Upper lobe of right lung (tissue), 1 donor: ENCODE results near the gene TTC21A. TPM values are rescaled to one million over a fixed set of nuclear protein-coding genes. Genes with fewer than 3 reads are reported as not detected.

Experiments
- ATAC-seq: fragments of 200-7000 bp; cut with Tn5 transposase; one replicate; pipeline ENCODE4 v1.9.1; 2020; ENCODE audit warnings: mild to moderate bottlenecking, moderate library complexity
- DNase-seq: peaks from one replicate; pipeline ENCODE4 v3.0.0-alpha.2; 2020
- H3K27ac ChIP-seq: fragments of 200-600 bp; one replicate; pipeline ENCODE4 v1.8.0; 2022
- H3K27me3 ChIP-seq: fragments of 200-600 bp; one replicate; pipeline ENCODE4 v1.8.0; 2022; ENCODE audit warnings: mild to moderate bottlenecking
- H3K36me3 ChIP-seq: fragments of 200-600 bp; one replicate; pipeline ENCODE4 v1.8.0; 2022
- H3K4me1 ChIP-seq: fragments of 200-600 bp; one replicate; pipeline ENCODE4 v1.8.0; 2022
- H3K4me3 ChIP-seq: fragments of 200-600 bp; one replicate; pipeline ENCODE4 v1.8.0; 2022; ENCODE audit warnings: mild to moderate bottlenecking
- H3K9me3 ChIP-seq: fragments of 200-600 bp; one replicate; pipeline ENCODE4 v1.8.0; 2022
- CTCF ChIP-seq: fragments of 200-600 bp; IDR thresholded peaks from one replicate; pipeline ENCODE4 v1.8.0; 2022; ENCODE audit warnings: antibody characterized with exemption
- intact Hi-C: fragments of 100-400 bp; cut with DNase I; formaldehyde crosslinking; loops from one replicate; pipeline ENCODE4 v1.11.0; 2022
- total RNA-seq: library from RNA; stranded (reverse); fragmentation: NEBNext Ultra II Directional; extraction: Animal tissue kit (Norgen Biotek cat#: 25700); gene quantifications from one replicate; pipeline ENCODE4 v1.2.1, GENCODE V29; 2021
- donor health status: DM: no; HTN: yes; CAD: no; lungs with severe emphysema.

Gene TTC21A
- total RNA-seq, 1 donor from 2014 or later: 11.6 TPM

- H3K36me3 ChIP-seq: peaks cover 46% of the 10 kb centered on the region
- DNase-seq: no peak
- intact Hi-C loops: no loop called here
- no peak for TF ChIP-seq CTCF
- no peaks in the 10 kb centered on the region for H3K4me1 ChIP-seq
- no peak overlapping the region for H3K27ac ChIP-seq
- no peak overlapping the region for H3K4me3 ChIP-seq
- no peaks in the 10 kb centered on the region for H3K27me3 ChIP-seq
- H3K9me3 ChIP-seq: no peaks in the 10 kb centered on the region
- peak; percentile 82 for ATAC-seq
Observed at GRCh38 chr3:39065197-39065596, 42.3 kb upstream of the TTC21A start.

GRCh38 chr3:39067286-39067685 lies 40.2 kb upstream of the TTC21A start:
- intact Hi-C loops: no loop called here
- ATAC-seq (no peak), DNase-seq (no peak)
- H3K4me3 ChIP-seq: no peak overlapping the region
- no peak for TF ChIP-seq CTCF
- no peak overlapping the region for H3K27ac ChIP-seq
- H3K36me3 ChIP-seq: peaks cover 62% of the 10 kb centered on the region
- H3K4me1 ChIP-seq: no peaks in the 10 kb centered on the region
- H3K9me3 ChIP-seq: no peaks in the 10 kb centered on the region
- no peaks in the 10 kb centered on the region for H3K27me3 ChIP-seq

- ATAC-seq: no peak
- intact Hi-C loops: no loop called here
- H3K36me3 ChIP-seq: peaks cover 72% of the 10 kb centered on the region
- TF ChIP-seq CTCF: no peak
- H3K9me3 ChIP-seq: no peaks in the 10 kb centered on the region
- no peaks in the 10 kb centered on the region for H3K4me1 ChIP-seq
- DNase-seq: no peak
- no peak overlapping the region for H3K27ac ChIP-seq
- no peaks in the 10 kb centered on the region for H3K27me3 ChIP-seq
- H3K4me3 ChIP-seq: no peak overlapping the region
Observed at GRCh38 chr3:39068556-39068955, 38.9 kb upstream of the TTC21A start.

- intact Hi-C loops: no loop called here
Observed at GRCh38 chr3:39075910-39076309, 31.6 kb upstream of the TTC21A start.

GRCh38 chr3:39079530-39079929 lies 27.9 kb upstream of the TTC21A start:
- H3K4me1 ChIP-seq: no peaks in the 10 kb centered on the region
- TF ChIP-seq CTCF: no peak
- no peak for ATAC-seq
- H3K4me3 ChIP-seq: no peak overlapping the region
- no peaks in the 10 kb centered on the region for H3K27me3 ChIP-seq
- intact Hi-C loops: no loop called here
- DNase-seq: no peak
- H3K27ac ChIP-seq: no peak overlapping the region
- H3K9me3 ChIP-seq: no peaks in the 10 kb centered on the region
- peaks cover 66% of the 10 kb centered on the region for H3K36me3 ChIP-seq

More at GRCh38 chr3:39075910-39076309, 31.6 kb upstream of the TTC21A start:
- Histone ChIP-seq H3K27me3 (no peaks in the 10 kb centered on the region), H3K36me3 (peaks cover 75% of the 10 kb centered on the region), H3K9me3 (no peaks in the 10 kb centered on the region), H3K4me1 (no peaks in the 10 kb centered on the region), H3K4me3 (no peak overlapping the region), H3K27ac (no peak overlapping the region)
- ATAC-seq (no peak), DNase-seq (no peak)
- no peak for TF ChIP-seq CTCF

GRCh38 chr3:39080026-39080425 lies 27.5 kb upstream of the TTC21A start:
- intact Hi-C loops: no loop called here
- Histone ChIP-seq H3K36me3 (peaks cover 63% of the 10 kb centered on the region), H3K9me3 (no peaks in the 10 kb centered on the region), H3K4me3 (no peak overlapping the region), H3K4me1 (no peaks in the 10 kb centered on the region), H3K27me3 (no peaks in the 10 kb centered on the region), H3K27ac (no peak overlapping the region)
- no peak for TF ChIP-seq CTCF
- ATAC-seq: no peak
- DNase-seq: no peak
